ENCODE data around the gene FILIP1L.
"Not testable (repeated sequence)": the region's sequence is repeated elsewhere in the genome, so short reads cannot be mapped to it uniquely, and the experiment has no call there.

Gene FILIP1L

DNA sequence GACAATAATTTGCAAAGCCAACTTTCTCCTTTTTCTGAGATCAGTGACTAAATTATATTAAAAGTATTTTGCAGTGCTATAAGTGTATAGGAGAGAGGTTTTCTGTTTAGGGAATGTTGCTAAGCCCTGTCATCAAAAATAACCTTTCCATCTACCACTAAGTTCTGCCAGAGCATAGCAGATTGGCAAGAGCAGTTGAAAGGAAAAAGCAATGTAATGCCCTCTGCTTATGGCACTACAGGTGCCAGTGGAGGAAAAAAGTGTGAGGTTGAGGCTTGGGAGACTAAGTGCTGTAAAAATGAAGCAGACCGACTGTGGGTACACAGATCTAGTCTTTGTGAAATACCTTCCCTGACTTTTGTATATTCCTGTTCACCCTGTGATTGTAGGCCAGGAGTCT, 11.5 kb downstream of the FILIP1L start:
- H3K4me3 ChIP-seq (ENCODE audit: low read length), result no peak overlapping the region
- TF ChIP-seq, protein P1, sequence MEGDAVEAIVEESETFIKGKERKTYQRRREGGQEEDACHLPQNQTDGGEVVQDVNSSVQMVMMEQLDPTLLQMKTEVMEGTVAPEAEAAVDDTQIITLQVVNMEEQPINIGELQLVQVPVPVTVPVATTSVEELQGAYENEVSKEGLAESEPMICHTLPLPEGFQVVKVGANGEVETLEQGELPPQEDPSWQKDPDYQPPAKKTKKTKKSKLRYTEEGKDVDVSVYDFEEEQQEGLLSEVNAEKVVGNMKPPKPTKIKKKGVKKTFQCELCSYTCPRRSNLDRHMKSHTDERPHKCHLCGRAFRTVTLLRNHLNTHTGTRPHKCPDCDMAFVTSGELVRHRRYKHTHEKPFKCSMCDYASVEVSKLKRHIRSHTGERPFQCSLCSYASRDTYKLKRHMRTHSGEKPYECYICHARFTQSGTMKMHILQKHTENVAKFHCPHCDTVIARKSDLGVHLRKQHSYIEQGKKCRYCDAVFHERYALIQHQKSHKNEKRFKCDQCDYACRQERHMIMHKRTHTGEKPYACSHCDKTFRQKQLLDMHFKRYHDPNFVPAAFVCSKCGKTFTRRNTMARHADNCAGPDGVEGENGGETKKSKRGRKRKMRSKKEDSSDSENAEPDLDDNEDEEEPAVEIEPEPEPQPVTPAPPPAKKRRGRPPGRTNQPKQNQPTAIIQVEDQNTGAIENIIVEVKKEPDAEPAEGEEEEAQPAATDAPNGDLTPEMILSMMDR (conservative IDR thresholded peaks at IDR 0.05; ENCODE audit: low read depth, low read length), result no peak
- no peak for DNase-seq (ENCODE audit: low read depth)

DNA sequence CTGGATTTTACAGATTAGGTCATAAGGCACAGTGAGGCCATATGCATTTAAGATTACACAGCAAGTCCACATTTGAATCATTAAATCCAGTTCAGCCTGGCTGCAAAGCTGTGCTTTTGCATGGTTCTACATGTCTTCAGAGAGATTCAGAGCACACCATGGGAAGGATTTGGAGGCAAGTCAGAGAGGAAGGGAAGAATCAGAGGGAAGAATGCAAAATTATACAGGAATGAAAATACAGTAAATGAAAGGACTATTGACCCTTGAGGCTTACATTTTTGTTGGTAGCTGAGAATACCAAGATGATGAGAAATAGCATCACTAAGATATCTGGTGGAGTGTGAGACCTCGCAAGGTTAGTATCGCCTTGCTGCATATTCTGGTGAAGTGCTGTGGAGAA, 13.9 kb downstream of the FILIP1L start:
- no peak overlapping the region for H3K4me3 ChIP-seq (ENCODE audit: low read length)
- TF ChIP-seq, protein P1 (conservative IDR thresholded peaks at IDR 0.05; ENCODE audit: low read depth, low read length), result no peak
- no peak for DNase-seq (ENCODE audit: low read depth)

DNA sequence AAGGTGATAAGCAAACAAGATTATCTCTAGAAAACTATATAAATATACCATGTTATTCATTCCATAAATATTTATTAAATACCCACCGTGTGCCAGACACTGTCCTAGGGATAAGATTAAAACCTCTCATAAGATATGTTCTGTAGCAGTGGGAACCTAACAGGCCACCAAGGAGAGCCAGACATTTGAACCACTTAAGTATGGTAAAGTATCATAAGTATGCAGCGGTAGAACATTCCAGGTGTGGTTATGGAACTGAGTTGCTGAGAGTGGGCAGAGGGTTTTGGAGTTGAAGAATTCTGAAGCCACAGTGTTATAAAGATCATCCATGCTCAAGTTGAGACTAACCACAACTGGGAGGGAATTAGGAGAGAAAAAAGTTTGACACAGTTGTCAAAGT, 14.7 kb downstream of the FILIP1L start:
- no peak overlapping the region for H3K4me3 ChIP-seq (ENCODE audit: low read length)
- TF ChIP-seq, protein P1 (conservative IDR thresholded peaks at IDR 0.05; ENCODE audit: low read depth, low read length), result no peak
- DNase-seq (ENCODE audit: low read depth), result peak; percentile 39

DNA sequence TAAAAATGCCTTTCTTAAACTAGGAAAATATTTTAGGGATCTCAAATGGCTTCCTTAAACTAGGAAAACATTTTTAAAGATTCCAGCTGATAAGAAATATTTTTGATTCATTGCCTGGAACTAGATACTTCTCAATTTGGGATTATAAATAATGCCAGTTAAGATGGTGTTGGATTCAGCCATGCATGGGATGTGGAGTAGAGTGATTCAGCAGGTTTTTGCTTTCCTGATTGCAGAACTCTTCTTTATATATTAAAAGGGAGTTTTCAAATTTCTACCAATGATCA, 15.6 kb downstream of the FILIP1L start:
- H3K4me3 ChIP-seq (ENCODE audit: low read length), result no peak overlapping the region
- no peak for DNase-seq (ENCODE audit: low read depth)
- TF ChIP-seq, protein P1 (conservative IDR thresholded peaks at IDR 0.05; ENCODE audit: low read depth, low read length), result no peak

DNA sequence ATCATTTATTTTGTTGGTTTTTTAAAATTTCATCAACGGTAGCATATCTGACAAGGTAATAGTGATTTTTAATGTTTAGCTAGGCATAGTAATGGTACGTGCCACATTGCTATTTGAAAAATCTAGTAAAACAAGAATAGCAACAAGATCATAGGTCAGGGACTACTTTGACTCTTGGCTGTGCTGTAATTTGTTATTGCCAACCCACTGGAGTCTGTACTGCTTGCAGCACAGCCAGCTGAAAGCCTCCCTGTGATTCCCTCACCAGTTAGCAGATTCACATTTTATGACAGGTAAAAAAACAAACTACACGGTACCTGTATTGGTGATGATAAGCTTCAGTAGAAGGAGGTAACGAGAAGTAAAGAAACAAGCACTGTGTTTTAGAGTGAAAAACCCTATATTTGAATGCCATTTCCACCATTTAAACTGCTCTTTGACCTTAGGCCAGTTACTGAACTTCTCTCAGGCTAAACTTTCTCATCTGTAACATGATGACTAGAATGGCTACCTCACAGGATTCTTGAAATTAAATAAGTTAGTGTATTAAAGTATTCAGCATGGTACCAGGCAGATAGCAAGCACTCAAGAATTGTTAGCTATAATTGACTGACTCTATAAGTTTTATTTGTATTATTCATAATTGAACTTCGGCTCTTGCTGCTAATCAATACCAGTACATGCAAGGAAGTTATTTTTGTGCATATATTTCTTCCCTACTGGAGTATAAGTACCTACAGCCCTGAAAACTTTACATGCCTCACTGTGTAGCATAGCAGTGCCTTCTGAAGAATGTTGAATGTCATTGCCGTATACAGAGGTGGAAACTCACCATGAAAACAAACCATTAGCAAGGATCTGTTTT, 16.1 kb downstream of the FILIP1L start:
- no peak for DNase-seq (ENCODE audit: low read depth)
- H3K4me3 ChIP-seq (ENCODE audit: low read length), result no peak overlapping the region
- TF ChIP-seq, protein P1 (conservative IDR thresholded peaks at IDR 0.05; ENCODE audit: low read depth, low read length), result no peak

DNA sequence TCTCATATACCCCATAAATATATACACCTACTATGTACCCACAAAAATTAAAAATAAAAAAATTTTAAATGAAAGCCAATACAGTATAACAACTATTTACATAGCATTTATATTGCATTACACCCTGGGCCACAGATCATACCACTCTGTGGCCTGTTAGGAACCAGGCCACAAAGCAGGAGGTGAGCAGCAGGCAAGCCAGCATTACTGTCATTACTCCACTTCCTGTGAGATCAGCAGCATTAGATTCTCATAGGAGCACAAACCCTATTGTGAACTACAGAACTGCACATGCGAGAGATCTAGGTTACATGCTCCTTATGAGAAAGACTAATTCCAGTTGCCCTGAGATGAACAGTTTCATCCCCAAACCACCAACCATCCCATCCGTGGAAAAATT, 17.4 kb downstream of the FILIP1L start:
- no peak for DNase-seq (ENCODE audit: low read depth)
- no peak overlapping the region for H3K4me3 ChIP-seq (ENCODE audit: low read length)
- TF ChIP-seq, protein P1 (conservative IDR thresholded peaks at IDR 0.05; ENCODE audit: low read depth, low read length), result no peak

DNA sequence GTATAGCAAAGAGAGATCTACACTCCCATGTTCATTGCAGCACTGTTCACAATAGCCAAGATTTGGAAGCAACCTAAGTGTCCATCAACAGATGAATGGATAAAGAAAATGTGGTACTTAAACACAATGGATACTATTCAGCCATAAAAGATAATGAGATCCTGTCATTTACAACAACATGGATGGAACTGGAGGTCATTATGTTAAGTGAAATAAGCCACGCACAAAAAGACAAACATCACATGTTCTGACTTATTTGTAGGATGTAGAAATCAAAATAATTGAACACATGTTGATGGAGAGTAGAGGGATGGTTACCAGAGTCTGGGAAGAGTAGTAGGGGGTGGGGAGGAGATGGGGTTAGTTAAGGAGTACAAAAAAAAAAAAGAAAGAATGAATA, 18.0 kb downstream of the FILIP1L start:
- DNase-seq (ENCODE audit: low read depth); H3K4me3 ChIP-seq (ENCODE audit: low read length): not testable (repeated sequence)

Data from retinal pigment epithelial cell (primary cell).